Natural killer cell treated with Interleukin-12 subunit alpha and Interleukin-12 subunit beta and Interleukin-15 and Interleukin-18, amount 100 ng/mL, for 72 hours (primary cell): ENCODE measurements around the gene CCDC190. TPM values are rescaled to one million over a fixed set of nuclear protein-coding genes. Genes with fewer than 3 reads are reported as not detected.

Source experiments
- total RNA-seq, 2 donors: library from RNA; stranded (reverse); gene quantifications; one replicate each; pipeline ENCODE4 v1.2.3, GENCODE V29; 2022

Gene CCDC190
- total RNA-seq, 2 donors from 2014 or later, result not detected

Other genes with a start within 250 kb of the CCDC190 start
- gene DDR2, start 228.7 kb downstream of the CCDC190 start, total RNA-seq, result 1 to 10 TPM in 1 of 2 donors, under 1 TPM in 1; 0.57 to 2.3 TPM
- 10 to 100 TPM; 24.7 to 54.7 TPM for gene HSD17B7, start 70.5 kb downstream of the CCDC190 start, total RNA-seq
- not detected for gene RGS4, start 208.2 kb upstream of the CCDC190 start, total RNA-seq